ENCODE data around the gene IZUMO4.

DNA sequence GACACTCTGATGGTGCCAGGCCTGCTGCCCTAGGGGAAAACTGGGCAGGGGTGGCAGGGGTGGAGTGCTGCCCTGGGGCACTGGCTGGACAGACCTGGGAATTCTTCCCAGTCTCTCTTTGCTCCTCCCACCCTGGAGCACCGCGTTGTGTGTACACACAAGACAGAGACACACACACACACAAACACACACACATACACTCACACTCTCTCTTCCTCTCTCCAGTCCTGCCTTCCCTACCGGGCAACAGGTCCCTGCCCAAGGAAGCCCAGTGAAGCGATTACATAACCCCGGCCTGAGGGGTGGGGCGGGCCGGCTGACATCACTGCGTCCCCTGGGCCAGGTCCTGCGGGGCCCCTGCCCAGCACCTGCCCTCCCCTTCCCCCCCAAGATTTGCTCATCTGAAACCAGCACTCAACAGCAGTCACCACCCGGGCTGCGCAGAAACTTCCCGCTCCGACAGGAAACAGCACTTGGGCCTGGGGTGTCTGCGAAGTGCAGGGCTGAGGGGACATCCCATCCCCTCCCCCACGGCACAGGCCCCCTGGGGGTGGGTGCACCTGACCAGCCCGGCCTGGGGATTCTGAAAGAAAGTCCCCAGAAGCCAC, 46.9 kb upstream of the IZUMO4 start:
- peak in 1 of 2 donors; percentile 68 for TF ChIP-seq POLR2A (IDR thresholded peaks at IDR 0.05)
- TF ChIP-seq, protein P1, sequence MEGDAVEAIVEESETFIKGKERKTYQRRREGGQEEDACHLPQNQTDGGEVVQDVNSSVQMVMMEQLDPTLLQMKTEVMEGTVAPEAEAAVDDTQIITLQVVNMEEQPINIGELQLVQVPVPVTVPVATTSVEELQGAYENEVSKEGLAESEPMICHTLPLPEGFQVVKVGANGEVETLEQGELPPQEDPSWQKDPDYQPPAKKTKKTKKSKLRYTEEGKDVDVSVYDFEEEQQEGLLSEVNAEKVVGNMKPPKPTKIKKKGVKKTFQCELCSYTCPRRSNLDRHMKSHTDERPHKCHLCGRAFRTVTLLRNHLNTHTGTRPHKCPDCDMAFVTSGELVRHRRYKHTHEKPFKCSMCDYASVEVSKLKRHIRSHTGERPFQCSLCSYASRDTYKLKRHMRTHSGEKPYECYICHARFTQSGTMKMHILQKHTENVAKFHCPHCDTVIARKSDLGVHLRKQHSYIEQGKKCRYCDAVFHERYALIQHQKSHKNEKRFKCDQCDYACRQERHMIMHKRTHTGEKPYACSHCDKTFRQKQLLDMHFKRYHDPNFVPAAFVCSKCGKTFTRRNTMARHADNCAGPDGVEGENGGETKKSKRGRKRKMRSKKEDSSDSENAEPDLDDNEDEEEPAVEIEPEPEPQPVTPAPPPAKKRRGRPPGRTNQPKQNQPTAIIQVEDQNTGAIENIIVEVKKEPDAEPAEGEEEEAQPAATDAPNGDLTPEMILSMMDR (IDR thresholded peaks at IDR 0.05), result no peak
